Hypothalamus (tissue), 51 donors: ENCODE results near the gene UNC5B.

ENCODE experiments used
- DNase-seq, 51 donors: peaks; one replicate each; lab custom pipeline; 2025; lab: John Stamatoyannopoulos, UW

The UNC5B gene

DNA sequence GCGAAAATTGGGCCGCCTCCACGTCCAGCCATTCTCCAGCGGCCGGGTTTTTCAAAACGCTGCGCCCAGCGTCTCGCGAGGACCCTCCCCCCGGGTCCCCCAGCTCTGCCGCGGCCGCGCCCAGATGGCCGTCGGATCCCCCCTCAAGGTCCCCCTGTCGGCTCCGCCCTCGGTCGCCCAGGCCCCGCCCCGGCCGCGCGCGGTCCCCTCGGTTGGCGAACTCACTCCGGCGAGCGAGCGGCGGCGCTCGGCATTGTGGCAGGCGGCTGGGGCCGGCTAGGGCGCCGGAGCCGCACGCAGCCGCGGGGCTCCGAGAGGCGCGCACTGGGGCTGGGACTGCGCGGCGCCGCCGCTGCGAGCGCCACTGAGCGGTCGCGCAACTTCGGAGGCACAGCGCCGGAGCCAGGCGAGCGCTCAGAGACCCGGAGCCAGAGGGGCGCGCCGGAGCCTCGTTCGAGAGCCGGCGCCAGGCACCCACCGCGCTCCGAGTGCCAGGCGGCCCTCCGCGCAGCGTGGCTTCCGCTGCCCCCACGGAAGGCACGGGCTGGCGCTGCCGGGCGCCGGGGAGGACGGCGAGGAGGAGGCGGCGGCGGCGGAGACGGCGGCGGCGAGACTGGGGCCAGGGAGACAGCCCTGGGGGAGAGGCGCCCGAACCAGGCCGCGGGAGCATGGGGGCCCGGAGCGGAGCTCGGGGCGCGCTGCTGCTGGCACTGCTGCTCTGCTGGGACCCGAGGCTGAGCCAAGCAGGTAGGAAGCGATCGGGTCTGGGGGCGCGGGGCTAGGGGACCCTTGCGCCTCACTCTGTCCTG lies at the start of gene UNC5B:
TSS of gene UNC5B (plus strand) at position 253 of the 809 bp plus-strand sequence. CDS start at position 669, 416 bp downstream.
- peak in 50 of 51 donors; percentile 60 to 96 (median 86) for DNase-seq

DNA sequence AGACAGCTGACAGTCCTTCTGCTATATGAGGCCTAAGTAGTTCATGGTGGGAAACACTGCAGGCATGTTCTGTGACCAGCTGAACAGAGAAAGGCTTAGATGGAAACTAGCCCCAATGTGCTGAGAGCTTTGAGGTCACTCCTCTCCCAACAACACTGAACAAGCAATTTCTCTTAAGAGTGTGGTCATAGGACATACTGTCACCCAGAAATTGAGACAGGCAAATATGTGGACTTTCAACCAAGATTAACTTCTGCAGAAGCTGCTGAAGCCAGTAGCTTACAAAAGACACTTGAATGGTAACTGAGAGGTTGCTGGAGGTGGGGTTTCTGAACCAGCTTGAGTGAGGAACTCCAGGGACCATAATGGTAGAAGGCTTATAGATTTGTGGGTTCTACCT lies 38.9 kb upstream of the UNC5B start:
- DNase-seq: no peak

DNA sequence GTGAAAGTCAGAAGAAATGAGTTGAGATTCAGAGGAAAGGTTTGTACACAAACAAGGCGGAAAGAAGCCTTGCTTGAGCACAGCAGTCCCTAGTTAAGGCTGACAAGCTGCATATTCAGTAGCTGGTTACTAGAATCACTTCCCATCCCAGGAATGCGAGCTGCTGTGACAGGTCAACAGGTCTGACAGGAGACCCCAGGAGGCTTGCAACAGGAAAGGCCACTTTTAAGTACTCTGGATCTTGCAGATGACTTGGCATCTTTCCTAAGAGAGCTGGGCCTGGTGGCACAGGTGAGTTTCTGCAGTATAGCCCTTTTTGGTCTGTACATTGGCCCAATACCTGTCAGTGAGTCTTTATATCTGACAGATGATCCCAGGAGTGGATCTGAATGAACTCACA lies 35.7 kb upstream of the UNC5B start:
- no peak for DNase-seq

DNA sequence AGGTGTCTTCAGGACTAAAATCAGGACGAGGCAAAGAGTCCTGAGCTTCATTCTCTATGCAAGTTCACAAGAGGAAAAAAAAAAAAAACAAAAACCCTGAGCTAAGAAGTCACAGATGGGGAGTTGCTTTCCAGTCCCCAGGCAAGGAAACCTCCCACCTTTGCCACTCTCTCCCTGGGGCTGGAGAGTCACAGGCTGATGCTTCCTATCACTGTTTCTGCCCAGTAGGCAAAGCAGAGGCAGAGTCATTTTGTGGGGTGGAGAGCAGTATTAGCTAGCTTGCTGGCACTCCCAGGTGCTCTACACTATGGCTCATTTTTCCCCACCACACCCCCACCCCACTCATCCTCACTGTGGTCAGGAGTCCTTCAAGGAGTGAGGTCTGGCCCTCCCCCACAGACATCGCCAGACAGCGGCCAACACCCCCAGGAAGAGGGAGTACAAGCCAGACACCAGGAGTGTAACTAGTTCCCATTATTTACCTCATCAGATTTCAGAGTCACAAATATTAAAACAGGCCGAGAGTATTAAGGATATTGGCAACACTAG lies 34.6 kb upstream of the UNC5B start:
- DNase-seq: no peak

GRCh38 chr10:71178880-71179279 lies 33.5 kb upstream of the UNC5B start:
- DNase-seq: no peak

- no peak for DNase-seq
Measured at GRCh38 chr10:71179382-71179781, 33.0 kb upstream of the UNC5B start.

DNA sequence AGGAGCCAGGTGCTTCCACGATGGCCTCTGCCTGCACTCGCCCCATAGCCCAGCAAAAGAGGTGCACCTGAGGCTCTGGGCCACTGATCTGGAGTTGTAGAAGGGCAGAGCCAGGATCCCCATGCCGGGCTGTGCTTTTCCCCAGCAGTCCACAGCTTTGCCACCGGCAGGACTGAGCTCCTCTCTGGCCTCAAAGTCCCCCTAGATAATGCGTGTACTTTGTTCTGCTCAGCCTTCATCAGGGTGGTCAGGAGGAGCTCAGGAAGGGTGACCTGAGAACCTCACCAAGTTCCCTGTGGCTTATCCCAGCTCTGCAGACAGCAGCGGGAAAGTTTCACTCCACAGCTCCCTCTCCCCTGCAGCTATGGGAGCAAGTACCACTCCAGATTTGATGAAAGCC lies 27.9 kb upstream of the UNC5B start:
- DNase-seq: no peak

DNA sequence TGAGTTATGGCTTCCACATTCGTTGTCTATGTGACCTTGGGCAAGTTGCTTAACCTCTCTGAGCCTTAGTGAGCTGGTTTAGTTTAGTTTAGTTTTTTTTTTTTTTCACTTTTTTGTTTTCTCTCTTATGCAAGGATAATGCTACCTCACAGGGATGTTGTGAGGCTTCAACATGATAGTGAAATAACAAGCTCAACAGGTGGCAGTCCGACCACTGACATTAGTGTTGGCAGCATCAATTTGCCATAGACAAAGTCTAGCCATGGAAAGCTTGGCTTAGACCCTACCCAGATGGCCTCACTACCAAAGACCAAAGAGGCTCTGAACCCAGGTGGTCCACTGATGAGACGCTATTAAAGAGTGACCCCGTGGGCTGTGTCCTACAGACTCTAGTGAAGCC lies 27.2 kb upstream of the UNC5B start:
- DNase-seq: no peak

GRCh38 chr10:71187197-71187596 lies 25.2 kb upstream of the UNC5B start:
- no peak for DNase-seq

- no peak for DNase-seq
Measured at GRCh38 chr10:71187600-71187999, 24.8 kb upstream of the UNC5B start.

DNA sequence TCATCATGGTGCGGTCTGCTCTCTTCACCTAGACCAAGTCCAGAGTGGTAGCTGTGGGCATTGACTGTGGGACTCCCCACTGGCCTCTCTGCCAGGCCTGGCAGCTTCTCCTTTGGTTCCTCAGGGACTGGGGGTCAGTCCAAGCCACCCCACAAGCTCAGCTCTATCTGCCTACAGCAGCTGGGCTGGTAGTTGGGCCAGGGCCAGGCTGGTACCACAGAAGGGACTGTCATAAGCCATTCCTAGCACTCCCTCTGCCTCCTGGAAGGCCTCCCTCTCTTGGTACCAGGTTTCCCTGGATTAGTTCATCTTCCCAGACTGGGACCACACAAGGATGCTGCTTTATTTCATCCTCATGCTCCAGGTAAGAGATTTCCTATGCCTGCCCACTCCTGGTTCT lies 24.2 kb upstream of the UNC5B start:
- peak in 23 of 51 donors; percentile 4 to 60 (median 16) for DNase-seq

DNA sequence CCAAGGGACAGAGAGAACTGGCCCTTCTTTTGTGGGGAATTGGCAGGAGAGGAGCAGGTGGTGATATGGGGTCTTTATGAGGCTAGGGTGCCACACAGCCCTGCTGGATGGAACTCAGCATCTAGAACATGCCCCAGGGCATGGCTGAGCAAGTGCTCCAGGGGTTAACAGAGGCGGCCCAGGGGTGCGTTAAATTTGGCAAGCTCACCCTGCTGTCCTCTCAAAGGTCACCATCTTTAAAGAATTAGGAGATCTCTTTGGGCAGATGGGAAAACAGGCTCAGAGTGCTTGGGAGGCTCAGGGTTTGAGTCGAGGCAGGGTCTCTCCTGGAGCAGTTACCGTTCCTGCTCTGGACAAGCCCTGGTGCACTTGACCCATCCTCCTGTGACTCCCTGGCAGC lies 21.4 kb upstream of the UNC5B start:
- DNase-seq: no peak

DNA sequence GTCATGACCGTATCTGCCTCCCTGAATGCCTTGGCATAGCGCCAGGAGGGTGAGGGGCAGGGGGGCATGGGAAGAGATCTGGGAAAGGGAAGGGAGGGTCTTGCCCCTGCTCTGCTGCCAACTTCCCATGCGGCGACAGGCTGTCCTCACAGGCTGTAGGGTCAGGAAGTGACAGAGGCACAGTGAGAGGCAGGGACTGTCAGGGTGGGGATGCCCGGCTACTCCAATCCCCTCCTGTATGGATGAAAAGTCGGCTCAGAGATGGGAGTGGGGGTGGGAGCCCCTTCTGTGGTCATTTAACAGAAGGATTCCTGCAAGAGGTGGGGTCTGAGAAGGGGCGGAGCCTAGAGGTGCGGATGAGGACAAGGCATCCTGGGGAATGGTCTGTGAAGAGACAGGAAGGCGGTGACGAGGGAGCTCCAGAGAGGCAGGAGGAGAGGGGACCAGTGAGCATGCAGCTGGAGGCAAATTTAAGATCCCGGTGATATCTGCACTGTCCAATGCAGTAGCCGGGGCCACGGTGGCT lies 20.8 kb upstream of the UNC5B start:
- no peak for DNase-seq

DNA sequence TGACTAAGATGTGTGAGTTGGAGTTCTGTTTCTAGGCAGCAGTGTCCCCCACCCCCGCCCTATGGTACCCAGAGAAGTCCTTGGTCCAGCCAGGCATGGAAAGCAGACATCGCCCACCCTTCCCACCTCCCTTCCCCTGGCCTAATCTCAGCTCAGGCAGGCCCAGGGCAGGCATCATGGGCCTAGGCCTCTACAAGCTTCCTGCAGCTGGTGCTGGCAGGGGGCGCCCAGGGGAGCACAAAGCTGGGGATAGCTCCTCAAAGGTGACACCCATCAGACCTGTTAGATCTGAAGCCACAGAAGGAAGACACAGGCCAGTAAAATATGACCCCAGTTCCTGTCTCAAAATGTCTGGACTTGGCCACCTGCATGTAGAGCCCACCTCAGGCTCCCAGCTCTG lies 18.9 kb upstream of the UNC5B start:
- DNase-seq: peak in 1 of 51 donors; percentile 2

- DNase-seq: no peak
Measured at GRCh38 chr10:71197955-71198354, 14.4 kb upstream of the UNC5B start.

DNA sequence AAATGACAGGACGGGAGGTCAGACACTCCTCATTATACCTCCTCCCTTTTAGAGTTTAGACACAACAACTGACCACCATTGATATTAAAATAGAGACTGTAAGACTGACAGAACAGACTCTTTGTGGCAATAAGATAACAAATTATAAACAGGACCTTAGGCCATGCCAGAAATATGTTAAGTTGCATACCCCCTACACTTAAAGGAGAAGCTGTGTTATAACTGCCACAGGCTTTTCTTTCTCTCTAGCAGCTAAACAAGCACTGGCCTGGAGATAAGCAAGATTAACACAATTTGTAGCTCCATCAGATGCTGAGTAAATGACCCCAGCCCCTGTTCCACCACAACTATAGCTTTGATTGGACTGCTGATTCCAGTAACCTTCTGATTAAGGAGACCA lies 10.5 kb upstream of the UNC5B start:
- no peak for DNase-seq

DNA sequence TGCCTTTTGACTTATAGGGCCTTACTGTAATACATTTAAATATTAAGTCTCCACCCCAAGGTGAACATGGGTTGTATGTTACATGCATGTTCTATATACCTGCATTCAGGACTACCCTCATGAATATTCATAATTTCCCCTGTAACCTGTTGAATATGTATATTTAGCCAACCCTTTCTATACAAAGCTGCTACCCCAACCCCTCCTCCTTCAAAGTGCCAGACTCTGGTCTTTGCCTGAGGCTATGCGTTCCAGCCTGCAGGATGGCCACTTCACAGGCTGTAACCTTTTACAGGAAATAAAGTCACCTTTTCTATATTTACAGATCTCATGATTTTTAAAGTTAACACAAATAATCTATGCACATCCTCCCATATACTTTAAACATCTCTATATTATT lies 10.1 kb upstream of the UNC5B start:
- DNase-seq: no peak

- DNase-seq: no peak
Measured at GRCh38 chr10:71203124-71203523, 9.2 kb upstream of the UNC5B start.

DNA sequence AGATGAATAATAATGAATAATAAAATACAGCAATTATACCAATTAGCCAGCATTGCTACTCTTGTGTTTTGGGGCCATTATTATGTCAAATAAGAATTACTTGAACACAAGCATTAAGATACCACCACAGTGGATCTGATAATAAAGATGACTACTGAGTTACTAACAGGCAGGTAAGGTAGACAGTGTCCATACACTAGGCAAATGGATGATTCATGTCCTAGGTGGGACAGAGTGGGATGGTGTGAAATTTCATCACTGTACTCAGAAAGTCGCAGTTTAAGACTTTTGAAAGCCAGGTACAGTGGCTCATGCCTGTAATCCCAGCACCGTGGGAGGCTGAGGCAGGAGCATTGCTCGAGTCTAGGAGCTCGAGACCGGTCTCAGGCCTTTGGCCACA lies 8.7 kb upstream of the UNC5B start:
- no peak for DNase-seq

- DNase-seq: no peak
Measured at GRCh38 chr10:71204746-71205145, 7.6 kb upstream of the UNC5B start.

- DNase-seq: no peak
Measured at GRCh38 chr10:71205468-71205867, 6.9 kb upstream of the UNC5B start.

GRCh38 chr10:71206911-71207310 lies 5.5 kb upstream of the UNC5B start:
- no peak for DNase-seq
